Activated naive CD8-positive, alpha-beta T cell (primary cell): Measurements from ENCODE around the gene ZNF17.

Source experiments
- H3K27ac Mint-ChIP-seq: one replicate; pipeline ENCODE4 v1.8.0; 2021; ENCODE audit warnings: mixed read lengths
- H3K27me3 Mint-ChIP-seq: one replicate; pipeline ENCODE4 v1.8.0; 2021; ENCODE audit warnings: mixed read lengths
- H3K36me3 Mint-ChIP-seq: one replicate; pipeline ENCODE4 v1.8.0; 2021; ENCODE audit warnings: mixed read lengths
- H3K4me1 Mint-ChIP-seq: one replicate; pipeline ENCODE4 v1.8.0; 2021; ENCODE audit warnings: low read depth, mixed read lengths
- H3K4me3 Mint-ChIP-seq: one replicate; pipeline ENCODE4 v1.8.0; 2021; ENCODE audit warnings: mild to moderate bottlenecking, mixed read lengths
- H3K9me3 Mint-ChIP-seq: one replicate; pipeline ENCODE4 v1.8.0; 2021; ENCODE audit warnings: low read depth, mixed read lengths

The ZNF17 gene

DNA sequence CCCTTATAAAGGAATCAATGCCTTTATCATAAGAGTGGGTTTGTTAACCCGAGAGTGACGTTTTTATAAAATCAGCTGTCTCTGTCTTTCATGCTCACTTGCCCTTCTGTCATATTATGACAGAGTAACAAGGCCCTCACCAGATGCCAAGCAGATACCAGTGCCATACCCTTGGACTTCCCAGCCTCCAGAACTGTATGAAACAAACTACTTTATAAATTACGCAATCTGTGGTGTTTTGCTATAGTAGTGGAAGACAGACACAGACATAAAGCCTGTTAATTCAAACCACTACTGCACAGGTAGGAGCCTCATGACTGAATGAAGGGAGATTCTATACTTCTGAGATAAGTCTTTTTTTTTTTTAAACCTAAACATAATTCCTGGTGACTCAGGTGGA, 41.3 kb downstream of the ZNF17 start:
- H3K36me3 Mint-ChIP-seq = peaks cover 42% of the 10 kb centered on the region
- H3K4me1 Mint-ChIP-seq = no peaks in the 10 kb centered on the region

GRCh38 chr19:57465680-57466381, 54.9 kb downstream of the ZNF17 start:
- Mint-ChIP-seq H3K27ac (no peak overlapping the region), H3K36me3 (peaks cover 45% of the 10 kb centered on the region), H3K4me1 (no peaks in the 10 kb centered on the region), H3K9me3 (peaks cover 40% of the 10 kb centered on the region), H3K4me3 (no peak overlapping the region), H3K27me3 (no peaks in the 10 kb centered on the region)

More for the DNA sequence above, 41.3 kb downstream of the ZNF17 start:
- H3K4me3 Mint-ChIP-seq = no peak overlapping the region
- H3K27me3 Mint-ChIP-seq = no peaks in the 10 kb centered on the region
- H3K27ac Mint-ChIP-seq = no peak overlapping the region
- peaks cover 24% of the 10 kb centered on the region for H3K9me3 Mint-ChIP-seq

DNA sequence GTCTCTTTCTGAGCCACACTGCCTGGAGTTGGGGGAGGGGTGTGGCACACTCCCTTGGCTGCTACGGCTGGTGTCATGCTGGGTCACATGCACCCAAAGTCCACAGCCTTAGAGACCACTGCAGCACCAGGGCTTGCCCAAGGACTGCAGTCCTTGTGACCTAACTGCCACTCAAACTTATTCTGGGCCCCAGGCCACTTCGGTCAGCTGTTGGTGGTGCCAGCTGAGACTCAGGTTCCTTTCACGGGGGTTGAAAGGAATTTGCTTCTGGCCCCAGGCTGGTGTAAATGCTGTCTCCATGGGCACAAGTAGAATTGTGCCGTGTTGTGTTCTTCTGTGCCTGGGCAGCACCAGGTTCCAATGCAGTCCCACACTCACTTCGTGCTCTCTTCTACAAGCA, 55.5 kb downstream of the ZNF17 start:
- Mint-ChIP-seq H3K4me1 (no peaks in the 10 kb centered on the region), H3K4me3 (no peak overlapping the region), H3K9me3 (peaks cover 40% of the 10 kb centered on the region), H3K27ac (no peak overlapping the region), H3K27me3 (no peaks in the 10 kb centered on the region), H3K36me3 (peaks cover 43% of the 10 kb centered on the region)
